Gastroesophageal sphincter (tissue), 3 donors: Measurements from ENCODE around the gene ITGAX.

Source experiments
- EP300 ChIP-seq: sonication (generic); formaldehyde crosslinking; IDR thresholded peaks from one replicate; pipeline ENCODE4 v1.6.1; 2017; ENCODE audit warnings: antibody characterized with exemption, mild to moderate bottlenecking
- TF ChIP-seq, protein P1 (sequence below), 4 experiments: fragments of 200-600 bp in 2 of 4; fragments of 450-650 bp in 2 of 4; sonication (generic) in 1 of 4; IDR thresholded peaks; one replicate each; pipeline ENCODE4 v1.5.1; 2017 to 2019; ENCODE audit warnings: antibody characterized with exemption in 4 of 4, mild to moderate bottlenecking in 2 of 4, moderate library complexity in 2 of 4

DNA sequence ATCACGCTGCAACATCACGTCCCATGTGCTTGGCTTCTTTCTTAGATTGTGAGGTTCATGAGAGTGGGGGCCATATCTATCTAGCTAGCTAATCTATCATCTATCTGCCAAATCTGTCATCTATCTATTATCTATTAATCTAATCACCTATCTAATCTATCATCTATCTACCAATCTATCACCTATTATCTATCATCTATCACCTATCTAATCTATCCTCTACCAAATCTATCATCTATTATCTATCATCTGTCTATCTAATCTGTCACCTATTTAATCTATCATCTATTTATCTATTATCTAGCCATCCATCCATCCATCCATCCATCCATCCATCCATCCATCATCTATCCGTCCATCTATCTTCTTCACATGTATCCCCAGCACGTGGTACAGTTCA, 59.0 kb downstream of the ITGAX start:
- TF ChIP-seq, protein P1, sequence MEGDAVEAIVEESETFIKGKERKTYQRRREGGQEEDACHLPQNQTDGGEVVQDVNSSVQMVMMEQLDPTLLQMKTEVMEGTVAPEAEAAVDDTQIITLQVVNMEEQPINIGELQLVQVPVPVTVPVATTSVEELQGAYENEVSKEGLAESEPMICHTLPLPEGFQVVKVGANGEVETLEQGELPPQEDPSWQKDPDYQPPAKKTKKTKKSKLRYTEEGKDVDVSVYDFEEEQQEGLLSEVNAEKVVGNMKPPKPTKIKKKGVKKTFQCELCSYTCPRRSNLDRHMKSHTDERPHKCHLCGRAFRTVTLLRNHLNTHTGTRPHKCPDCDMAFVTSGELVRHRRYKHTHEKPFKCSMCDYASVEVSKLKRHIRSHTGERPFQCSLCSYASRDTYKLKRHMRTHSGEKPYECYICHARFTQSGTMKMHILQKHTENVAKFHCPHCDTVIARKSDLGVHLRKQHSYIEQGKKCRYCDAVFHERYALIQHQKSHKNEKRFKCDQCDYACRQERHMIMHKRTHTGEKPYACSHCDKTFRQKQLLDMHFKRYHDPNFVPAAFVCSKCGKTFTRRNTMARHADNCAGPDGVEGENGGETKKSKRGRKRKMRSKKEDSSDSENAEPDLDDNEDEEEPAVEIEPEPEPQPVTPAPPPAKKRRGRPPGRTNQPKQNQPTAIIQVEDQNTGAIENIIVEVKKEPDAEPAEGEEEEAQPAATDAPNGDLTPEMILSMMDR (IDR thresholded peaks at IDR 0.05): no peak
- no peak for TF ChIP-seq EP300
